GM12801 (cell line): ENCODE data around the gene SYNGR1.

ENCODE experiments used
- CTCF ChIP-seq: IDR thresholded peaks from one replicate; pipeline ENCODE4 v1.5.1; 2011; ENCODE audit warnings: control low read depth; ENCODE audit not compliant: insufficient read length; ENCODE audit errors: extremely low read depth

The SYNGR1 gene

GRCh38 chr22:39303892-39304671 is 45.7 kb upstream of the SYNGR1 start:
- no peak for TF ChIP-seq CTCF

GRCh38 chr22:39306456-39307361 is 43.1 kb upstream of the SYNGR1 start:
- no peak for TF ChIP-seq CTCF

GRCh38 chr22:39308614-39309363 is 41.0 kb upstream of the SYNGR1 start:
- no peak for TF ChIP-seq CTCF

- TF ChIP-seq CTCF, result no peak
Measured at GRCh38 chr22:39309364-39309861, 40.4 kb upstream of the SYNGR1 start.

GRCh38 chr22:39309881-39310714 is 39.7 kb upstream of the SYNGR1 start:
- TF ChIP-seq CTCF, result no peak

GRCh38 chr22:39311592-39312400 is 38.0 kb upstream of the SYNGR1 start:
- no peak for TF ChIP-seq CTCF
